Fibroblast of upper back skin (primary cell): ENCODE measurements around the gene MDFIC.
A peak's percentile ranks its signal among the peaks of the same experiment; 100 is the strongest.

Experiments used
- DNase-seq: peaks from one replicate; pipeline ENCODE4 v3.0.0-alpha.2; 2013

The MDFIC gene

DNA sequence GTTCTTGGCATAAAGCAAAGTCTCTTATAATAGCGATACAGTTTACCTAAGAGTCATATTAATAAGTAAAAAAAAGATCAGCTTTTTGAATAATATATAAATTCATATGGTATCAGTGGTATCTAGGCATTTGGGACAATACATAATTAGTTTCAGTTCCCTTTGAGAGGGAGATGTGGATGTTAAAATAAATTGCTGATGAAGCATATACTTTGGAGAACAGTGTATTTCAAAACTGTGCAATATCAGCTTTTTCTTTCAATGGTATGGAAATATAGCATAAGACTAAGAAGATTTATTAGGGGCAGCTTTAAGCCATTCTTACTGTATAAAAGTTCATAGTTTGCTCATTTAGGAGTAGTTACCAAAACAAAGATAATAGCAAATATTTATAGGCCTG lies 35.5 kb downstream of the MDFIC start:
- no peak for DNase-seq

DNA sequence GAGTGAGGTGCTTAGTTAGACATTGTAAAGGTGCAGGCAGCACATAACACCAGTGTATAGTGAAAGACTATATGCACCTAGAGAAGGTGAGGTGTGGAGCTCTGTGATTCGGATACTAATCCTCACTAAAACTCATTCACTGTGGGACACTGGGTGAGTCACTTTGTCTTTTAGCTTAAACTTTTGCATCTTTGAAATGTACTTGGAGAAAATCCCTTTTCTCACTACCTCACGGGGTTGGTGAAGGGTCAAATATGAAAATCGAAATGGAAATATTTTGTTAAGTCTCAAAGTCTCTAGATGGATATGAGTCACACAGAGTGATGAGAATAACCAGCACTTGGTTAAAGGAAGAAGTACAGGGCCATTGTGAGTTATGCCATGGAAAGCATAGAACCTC lies 38.0 kb downstream of the MDFIC start:
- DNase-seq = peak; percentile 41

DNA sequence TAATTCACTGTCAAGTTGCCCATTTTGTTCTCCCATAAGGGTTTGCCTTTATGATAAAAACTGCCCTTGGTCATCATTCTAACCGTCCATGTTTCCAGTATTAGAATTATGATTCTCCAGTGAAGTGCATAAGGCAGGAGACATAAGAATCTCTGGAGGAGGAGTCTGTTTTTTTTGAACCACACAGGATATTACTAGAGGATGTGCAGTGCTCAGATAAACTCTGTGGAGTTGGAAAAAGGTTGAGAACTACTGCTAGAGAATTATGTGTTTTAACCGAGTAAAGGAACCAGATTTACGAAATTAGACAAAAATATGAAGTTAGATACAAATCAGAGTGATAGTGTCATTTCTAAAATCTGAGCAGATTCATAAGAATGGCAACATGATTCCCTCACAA lies 40.5 kb downstream of the MDFIC start:
- no peak for DNase-seq

DNA sequence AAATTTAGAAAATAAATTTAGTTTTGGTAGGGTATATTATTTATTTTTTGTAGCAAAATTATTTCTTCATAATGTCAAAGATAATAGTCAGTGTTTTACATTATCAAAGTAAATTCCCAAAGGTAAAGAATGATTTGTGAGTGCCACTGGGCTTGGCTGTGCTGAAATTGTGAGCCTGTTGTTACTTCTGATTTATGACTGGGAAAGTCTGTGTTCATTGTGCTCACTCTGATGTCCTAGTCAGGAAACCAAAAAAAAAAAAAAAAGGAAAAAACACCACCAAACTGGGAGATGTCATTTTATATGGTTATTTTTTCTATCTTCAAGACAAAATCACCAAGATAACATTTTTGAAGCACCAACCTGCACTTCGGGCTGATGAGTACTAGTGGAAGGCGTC lies 44.3 kb downstream of the MDFIC start:
- no peak for DNase-seq

DNA sequence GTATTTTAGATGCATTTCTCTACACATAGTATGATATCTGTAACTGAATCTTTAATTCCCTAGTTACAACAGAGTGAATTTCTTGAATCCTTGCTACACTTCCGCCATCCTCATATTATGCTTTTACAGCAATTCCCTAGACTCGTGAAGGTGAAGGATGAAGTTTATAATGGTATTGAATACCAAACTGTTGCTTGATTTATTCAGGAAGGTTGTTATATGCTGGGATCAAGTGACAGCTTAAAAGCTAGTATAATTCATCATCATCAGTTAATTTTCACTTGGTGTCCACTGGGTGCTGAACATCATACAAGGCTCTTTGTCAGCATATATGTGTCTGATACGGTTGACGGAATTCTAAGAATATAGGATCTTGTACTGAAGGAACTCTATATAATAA lies 47.2 kb downstream of the MDFIC start:
- no peak for DNase-seq

DNA sequence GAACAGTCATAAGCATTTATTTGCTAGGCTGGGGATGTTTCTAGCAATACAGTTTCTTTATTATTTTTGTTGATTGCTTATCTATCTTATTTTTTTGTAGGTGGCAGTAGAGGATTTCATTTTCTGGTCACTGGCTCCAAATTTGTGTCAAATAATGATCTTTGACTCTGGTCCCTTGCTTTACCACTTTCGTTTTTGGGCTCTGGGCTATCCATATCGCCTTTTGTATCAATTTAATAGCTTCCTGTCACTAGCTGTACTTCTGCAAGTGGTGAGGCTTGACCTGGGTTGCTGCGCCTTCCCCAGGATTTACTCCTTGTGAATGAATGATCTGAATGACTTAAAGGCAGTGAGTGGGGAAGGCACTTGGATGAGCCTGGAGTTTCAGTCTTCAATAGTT lies 48.4 kb downstream of the MDFIC start:
- DNase-seq = no peak

DNA sequence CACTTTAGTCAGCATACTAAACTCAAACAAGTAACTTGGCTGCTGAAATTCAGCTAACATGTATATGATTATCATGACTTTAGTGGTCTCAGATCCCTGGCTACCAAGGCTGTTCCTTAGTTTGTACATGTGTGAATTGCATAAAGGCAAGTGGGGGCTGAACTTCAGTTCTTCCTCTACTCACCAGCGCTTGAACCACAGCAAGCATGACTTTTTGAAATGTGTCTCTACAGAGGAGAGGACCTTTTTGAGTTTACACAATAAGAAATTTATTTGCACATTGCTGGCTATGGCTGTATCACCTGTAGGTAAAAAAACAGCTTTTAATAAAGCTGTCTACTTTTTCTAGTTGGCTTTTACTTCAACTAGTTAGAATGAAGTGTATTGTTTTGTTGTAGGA lies 48.8 kb downstream of the MDFIC start:
- DNase-seq = no peak

DNA sequence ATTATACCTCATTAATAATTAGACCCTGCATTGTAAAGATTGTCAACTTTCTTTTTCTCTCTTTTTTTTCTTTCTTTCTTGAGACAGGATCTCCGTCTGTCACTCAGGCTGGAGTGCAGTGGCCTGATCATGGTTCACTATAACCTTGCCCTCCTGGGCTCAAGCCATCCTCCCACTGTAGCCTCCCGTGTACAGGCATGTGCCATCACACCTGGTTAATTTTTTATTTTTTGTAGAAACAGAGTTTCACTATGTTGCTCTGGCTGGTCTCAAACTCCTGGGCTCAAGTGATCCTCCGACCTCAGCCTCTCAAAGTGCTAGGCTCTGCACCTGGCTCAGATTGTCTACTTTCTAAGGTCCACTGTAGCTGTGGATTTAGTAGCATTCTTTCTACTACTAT lies 50.7 kb downstream of the MDFIC start:
- no peak for DNase-seq

DNA sequence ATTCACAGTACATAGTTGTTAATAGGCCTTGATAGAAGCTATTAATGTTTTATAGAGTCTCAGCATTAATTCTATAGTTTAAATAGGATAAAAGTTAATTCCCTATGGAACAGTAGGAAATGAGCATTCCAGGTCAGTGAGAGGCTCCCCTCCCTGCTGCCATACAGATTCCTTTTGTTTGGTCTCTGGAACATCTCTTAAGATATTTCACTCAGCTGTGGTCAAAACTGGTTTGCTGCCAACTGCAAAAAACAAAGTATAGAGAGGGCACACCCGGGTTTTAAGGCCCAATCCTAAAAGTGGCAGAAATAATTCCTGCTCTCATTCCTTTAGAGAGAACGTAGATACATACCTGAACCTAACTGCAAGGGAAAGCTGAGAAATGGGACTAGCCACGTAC lies 51.3 kb downstream of the MDFIC start:
- DNase-seq = peak; percentile 77

DNA sequence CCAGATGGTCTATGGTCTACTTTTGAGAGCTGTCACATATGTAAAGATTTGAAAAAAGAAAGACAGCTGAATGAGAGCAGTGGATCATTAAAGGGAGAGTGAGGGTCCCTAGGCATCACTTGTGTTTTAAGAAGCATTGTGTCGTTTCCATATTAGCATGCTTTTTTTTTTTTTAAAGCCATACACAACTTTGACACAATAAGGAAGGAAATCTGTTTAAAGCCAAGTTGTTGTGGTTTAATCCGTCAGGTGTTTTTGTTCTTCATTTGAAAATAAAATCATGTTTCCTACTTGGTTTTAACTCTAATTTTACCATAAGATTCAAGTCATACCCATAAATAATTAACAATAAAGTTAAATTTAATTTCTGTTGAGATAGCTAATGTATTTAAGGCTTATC lies 53.5 kb downstream of the MDFIC start:
- no peak for DNase-seq

DNA sequence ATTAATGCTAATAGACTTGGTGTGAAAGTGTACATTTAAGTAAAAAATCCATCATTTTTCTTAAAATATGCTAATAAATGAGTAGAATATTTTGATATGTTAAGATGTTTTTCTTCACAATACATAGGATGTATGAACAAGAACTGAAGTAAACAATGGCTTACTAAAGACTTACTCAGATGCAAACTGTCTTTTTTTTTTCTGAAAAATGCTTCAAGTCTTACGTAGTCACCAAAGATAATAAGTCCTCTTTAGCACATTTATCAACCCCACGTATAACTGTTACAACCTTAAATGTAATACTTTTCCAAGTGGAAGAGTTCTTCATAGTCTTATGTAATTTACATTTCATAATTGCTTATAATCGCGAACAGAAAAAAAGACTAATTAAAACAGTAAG lies 54.8 kb downstream of the MDFIC start:
- no peak for DNase-seq

DNA sequence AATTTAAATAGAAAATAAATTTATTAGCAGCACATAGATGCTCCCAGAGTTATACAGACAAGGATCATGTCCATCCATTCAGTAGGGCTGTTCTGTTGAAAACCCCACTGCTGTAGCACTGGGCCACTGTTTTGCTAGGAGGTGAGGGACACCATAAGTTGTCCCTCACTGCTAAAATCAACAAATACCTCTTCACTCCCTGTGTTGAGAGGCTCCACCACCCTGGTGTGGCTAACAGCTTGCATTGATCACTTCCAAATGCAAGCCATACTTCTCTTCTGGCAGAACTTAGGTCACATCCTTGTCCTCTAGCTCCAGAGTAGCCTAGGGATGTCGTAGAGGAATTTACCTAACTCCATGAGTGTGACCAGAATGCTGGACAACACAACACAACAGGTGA lies 55.4 kb downstream of the MDFIC start:
- no peak for DNase-seq

DNA sequence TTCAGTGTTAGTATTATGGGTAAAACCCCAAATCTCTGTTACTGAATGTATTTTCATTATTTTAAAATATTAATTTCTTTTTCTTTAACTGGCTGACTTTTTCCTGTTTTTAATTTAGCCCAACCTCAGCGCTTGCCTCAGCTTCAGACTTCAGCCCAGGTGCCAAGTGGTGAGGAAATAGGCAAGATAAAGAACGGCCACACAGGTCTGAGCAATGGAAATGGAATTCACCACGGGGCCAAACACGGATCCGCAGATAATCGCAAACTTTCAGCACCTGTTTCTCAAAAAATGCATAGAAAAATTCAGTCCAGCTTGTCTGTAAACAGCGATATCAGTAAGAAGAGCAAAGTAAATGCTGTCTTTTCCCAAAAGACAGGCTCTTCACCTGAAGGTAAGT lies 57.5 kb downstream of the MDFIC start:
- peak; percentile 66 for DNase-seq

DNA sequence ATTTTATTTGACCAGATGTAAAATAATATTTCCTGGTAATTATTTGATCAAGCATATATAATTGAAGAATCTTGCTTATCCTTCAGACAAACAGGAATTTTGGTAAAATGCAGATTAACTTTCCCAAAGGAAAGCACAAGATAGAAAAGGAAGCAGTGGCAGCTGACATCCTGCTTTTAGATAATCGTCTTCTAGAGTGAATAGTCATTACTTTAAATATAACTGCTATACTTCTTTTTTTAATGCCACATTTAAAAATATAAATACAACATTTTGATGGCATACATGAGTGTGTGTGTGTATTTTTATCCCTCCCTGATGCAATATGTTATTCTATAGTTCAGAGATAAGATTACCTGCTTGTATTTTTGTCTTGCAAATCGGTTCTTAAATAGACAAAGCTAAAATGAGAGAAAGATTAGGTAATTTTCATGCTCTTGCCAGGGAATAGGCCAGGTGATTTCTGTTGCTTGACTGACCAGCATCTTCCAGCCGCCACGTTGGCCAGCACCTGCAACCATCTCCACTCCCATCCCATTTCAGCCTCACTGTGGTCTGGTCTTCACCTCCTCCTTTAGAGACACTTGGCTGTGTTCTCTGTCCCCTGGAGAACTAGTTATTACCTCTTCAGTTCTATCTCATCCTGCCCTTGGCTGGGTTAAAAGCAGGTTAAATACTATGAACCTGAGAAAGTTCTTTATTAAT lies 58.1 kb downstream of the MDFIC start:
- no peak for DNase-seq

DNA sequence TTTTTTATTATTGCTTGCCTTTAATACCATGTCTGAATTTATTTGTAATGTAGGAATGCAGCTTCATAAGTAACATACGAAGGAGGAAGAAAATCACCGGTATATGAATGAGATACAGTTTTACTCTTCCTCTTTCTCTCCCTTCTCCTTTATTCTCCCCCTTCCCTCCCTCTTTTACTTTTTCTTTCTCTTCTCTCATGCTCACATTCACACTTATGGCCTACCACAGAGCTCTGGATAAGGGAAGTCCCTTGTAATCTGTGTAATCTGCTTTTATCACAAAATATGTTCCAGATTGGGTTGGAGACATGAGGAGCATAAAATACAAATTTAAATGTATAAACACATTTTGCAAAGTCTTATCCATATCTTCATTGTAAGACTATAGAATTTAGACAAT lies 59.4 kb downstream of the MDFIC start:
- no peak for DNase-seq

DNA sequence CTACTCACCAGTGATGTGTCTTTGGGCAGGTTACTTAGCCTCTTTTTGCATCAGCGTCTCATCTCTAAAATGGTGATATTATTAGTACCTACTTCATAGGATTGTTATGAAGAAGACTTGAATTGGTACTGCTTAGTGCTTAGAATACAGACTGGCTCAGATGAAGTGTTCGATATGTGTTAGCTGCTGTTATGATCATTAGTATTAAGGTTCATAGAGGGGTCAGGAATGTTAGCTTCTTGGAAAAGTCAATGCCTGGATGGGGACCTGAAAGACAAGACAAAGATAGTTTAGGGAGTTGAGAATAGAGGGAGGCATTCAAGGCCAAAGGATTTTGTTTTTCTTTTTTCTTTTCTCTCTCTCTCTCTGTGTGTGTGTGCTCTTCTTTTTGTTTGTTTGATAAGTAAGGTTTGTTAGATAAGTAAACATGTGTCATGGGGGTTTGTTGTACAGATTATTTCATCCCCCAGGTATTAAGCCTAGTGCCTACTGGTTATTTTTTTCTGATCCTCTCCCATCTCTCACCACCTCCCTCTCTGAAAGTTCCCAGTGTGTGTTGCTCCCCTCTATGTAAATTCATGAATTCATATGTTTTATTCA lies 63.3 kb downstream of the MDFIC start:
- no peak for DNase-seq

DNA sequence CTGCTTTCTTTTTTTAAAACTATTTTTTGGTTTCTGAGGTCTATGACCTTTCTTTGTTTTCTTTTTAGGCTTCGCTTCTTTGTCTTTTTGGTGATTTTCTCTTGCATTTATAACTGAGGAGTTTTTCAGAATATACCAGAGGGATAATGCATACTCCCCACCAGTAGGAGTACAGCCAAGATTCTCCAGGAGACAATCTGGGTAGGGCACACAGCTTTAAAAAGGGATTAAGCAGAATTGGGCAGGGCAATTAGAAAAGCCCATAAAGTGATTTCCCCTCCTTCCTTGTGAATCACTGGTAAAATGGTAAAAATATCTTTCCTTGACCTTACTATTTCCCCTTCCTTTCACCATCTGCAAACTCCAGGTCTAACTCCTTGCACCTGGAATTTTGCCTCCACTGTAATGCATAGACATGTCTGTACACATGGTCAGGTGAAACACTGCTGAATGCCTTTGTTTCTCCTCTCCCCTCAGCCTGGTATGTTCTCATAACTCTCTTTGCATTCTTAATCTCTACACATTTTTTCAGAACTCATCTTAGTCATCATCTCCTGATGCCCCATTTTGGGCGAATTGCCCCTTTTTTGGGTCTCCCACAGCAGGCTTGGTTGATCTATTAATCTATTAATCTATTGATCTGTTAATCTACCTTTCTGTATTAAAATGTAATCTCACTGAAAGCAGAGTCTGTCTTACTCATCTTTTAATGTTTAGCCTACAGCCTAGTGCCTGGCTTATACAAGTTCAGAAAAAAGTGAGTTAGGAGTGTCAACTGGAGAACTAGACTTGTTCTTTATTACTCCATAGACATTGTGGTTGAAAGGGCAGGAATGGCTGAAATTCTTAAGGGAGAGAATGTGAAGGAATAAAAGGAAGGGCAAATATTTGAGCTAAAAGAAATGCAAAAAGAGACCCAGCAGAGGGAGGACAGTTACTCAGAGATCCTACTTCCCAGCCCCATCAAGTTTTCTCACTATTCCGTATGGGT lies 64.6 kb downstream of the MDFIC start:
- peak; percentile 57 for DNase-seq

DNA sequence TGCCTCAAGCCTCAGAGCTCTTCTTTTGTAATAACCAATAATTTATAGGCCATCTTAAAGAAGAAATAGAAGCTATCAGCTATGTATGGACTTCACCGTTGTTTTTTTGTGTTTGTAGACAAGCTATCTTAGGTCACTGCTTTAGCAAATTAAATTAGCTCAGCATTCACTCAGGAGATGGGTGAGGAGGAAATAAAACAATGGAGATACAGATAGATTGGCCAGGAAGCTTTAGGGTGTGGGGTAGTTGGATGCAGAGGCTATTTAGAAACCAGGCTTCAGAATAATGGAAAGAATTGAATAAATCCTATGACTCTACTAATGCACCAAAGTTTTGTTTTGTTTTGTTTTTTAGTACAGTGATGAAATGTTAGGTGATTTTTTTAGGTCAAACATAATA lies 66.1 kb downstream of the MDFIC start:
- no peak for DNase-seq

DNA sequence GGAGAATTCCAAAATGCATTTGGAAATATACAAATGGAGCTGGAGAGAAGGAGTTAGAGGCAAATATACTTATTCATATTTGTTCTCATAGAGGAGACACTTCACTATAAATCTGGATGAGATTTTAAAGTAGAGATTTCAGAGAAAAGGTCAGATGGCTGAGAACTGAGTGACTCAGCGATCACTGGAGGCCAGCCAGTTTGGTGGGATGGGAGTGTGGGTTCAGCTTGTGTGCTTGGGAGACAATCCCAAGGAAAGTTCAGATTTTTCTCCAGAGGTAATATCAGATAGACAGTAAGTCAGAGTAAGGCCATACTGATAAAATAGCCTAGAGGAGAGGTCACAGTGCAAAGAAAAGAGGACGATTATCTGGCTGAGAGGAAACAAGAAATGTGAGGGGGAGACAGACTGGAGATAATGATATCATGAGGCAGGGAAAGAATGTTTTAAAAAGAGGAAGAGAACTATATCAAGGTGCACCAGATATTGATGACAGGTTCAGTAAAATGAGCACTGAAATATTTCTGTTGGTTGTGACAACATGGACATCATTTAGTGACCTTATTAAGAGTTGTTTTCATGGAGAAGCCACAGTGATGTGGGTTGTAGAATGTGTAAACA lies 67.0 kb downstream of the MDFIC start:
- DNase-seq = peak; percentile 84

DNA sequence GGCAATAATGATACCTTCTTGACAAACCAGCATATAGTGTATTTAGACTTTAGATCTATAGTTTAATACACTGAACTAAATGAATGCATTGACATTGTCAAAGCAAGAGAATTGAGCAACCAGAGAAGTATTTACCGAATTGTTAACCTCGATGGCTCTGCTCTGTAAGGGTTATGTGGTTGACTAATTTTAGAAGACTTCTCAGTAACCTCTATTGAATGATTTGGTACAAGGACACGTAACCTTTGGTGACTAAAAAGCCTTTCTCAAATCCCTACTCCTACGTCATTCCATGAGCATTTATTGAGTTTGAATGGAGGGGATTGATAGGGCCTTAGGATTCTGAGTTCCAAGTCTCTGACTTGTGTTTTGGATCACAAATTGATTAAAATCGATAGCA lies 67.6 kb downstream of the MDFIC start:
- no peak for DNase-seq

DNA sequence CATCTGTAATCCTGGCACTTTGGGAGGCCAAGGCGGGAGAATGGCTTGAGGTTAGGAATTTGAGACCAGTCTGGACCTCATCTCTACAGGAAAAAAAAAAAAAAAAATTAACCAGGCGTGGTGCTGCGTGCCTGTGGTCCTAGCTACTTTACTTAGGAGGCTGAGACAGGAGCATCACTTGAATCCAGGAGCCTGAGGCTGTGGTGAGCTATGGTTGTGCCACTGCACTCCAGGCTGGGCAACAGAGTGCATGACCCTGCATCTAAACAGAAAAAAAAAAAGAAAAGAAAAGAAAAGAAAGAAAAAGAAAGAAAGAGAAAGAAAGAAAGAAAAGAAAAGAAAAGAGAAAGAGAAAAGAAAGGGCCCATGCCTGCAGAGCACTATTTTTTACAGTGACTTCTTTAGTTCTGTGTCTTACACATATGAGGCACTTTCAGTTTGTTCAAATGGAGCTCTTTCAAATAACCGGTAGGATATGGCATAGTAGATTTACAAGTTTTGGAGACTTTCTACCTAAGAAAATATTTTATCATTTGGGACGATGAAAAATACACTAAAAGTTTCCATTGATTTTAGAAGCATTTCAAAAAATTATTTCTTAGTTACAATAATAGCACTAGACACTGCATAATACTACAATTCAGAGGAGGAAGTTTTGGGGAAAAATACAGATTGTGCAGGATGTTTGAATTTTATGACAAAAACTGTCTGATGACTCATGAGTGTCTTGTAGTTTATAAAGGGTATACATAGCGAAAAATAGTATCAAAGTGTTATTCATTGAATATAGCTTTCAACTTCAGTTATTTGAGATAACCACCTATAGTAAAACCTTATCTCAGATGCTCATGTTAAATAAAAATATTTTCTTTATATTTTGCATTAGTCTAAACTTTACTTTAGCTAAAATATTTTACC lies 75.9 kb downstream of the MDFIC start:
- no peak for DNase-seq

DNA sequence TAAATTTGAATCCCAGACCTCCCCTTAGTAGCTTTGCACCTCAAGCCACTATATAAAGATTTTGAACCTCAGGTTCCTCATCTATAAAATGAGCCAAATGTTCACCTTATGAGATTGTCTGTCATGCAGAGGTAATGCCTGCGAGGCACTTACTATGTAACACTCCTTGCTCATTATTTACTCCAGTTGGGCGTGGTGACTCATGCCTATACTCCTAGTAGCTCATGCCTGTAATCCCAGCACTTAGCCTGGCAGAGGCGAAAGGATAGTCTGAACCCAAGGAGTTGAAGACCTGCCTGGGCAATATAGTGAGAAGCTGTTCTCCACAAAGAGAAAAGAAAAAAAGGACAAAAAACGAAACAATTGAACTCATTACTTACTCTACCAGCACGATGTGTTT lies 82.2 kb downstream of the MDFIC start:
- DNase-seq = no peak
